ENCODE results near the gene NEDD8.

Gene NEDD8

GRCh38 chr14:24232121-24232644 lies at the start of gene NEDD8:
TSS of gene NEDD8 (minus strand) at chr14:24232367. CDS start at chr14:24232267, 100 bp downstream.
- DNase-seq (ENCODE audit: low spot score): peak; percentile 90

GRCh38 chr14:24281636-24282035 lies 49.5 kb upstream of the NEDD8 start:
- no peak for DNase-seq (ENCODE audit: low spot score)

- DNase-seq (ENCODE audit: low spot score): no peak
These were observed 48.8 kb upstream of the NEDD8 start for GRCh38 chr14:24280797-24281460.

- DNase-seq (ENCODE audit: low spot score): peak; percentile 73
These were observed 47.4 kb upstream of the NEDD8 start for GRCh38 chr14:24279301-24280186.

GRCh38 chr14:24278424-24278823 lies 46.3 kb upstream of the NEDD8 start:
- DNase-seq (ENCODE audit: low spot score): no peak

- DNase-seq (ENCODE audit: low spot score): no peak
These were observed 45.6 kb upstream of the NEDD8 start for GRCh38 chr14:24277606-24278321.

GRCh38 chr14:24277071-24277470 lies 44.9 kb upstream of the NEDD8 start:
- no peak for DNase-seq (ENCODE audit: low spot score)

DNA sequence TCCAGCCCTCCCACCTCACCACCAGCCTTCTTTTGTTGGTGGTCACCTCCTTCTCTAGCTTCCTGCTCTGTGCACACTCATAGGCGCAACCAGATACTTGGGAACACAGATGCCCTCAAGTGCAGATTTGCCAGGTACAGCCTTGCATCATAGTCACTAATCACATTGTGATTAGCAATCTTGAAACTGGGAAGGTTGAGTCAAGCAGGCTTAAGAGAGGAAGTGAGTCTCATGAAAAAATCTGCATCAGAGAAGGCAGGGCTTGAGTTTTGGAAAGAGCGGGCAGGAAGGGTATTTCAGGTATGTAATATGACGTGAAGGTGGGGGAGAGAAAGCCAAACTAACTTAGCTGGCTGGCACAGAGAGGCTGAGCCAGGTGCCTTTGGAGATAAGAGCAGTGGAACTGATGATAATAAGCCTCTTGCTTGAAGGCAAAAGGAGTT lies 42.0 kb upstream of the NEDD8 start:
- peak; percentile 51 for DNase-seq (ENCODE audit: low spot score)

DNA sequence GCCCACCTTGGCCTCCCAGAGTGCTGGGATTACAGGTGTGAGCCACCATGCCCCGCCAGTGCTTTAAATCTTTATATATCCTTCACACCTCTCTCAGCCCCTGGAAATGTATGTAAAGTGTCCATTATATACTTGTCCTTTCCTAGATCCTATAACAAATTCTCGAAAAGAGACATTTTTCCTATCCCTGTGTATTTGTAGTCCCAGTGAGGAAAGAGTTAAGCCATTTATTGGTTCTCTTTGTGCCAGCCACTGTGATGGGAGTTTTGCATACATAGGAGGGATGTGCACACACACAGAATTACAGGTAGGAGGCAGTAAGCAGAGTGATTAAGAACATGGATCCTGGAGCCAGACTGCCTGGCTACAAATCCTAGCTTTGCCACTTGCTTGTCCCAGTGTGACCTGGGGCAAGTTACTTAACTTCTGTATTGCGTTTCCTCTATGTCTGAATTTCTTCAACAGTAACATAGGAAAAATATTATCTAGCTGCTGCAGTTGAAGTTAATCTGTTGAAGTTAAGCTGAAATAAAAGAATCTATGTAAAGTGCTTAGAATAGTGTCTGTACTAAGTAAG lies 41.3 kb upstream of the NEDD8 start:
- DNase-seq (ENCODE audit: low spot score): no peak

DNA sequence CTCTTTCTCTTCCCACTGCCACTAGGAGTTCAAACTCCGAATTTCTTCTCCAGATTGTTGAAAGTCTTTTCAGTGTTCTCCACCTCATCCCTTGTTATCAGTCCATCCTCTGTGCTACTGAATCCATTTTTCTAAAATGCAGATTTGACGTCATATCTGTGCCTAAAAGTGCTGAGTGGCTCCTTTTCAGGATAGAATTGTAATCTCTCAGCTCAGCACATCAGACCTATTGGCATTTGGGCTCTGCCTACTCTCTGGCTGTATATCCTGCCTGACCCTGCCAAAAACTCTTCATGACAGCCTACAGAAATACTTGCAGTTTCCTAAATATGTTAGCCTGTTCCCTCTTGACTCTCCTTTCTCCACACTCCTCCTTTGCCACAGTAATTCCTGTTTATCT lies 40.3 kb upstream of the NEDD8 start:
- no peak for DNase-seq (ENCODE audit: low spot score)

- no peak for DNase-seq (ENCODE audit: low spot score)
These were observed 39.7 kb upstream of the NEDD8 start for GRCh38 chr14:24271834-24272263.

- DNase-seq (ENCODE audit: low spot score): peak; percentile 88
These were observed 39.1 kb upstream of the NEDD8 start, which contains the start of gene RABGGTA for GRCh38 chr14:24271134-24271833. TSS of gene RABGGTA (minus strand) at chr14:24271597. CDS start at chr14:24271115, 482 bp downstream.

GRCh38 chr14:24270537-24271133 lies 38.5 kb upstream of the NEDD8 start:
- no peak for DNase-seq (ENCODE audit: low spot score)

GRCh38 chr14:24269910-24270536 lies 37.9 kb upstream of the NEDD8 start:
- DNase-seq (ENCODE audit: low spot score): no peak

- no peak for DNase-seq (ENCODE audit: low spot score)
These were observed 37.2 kb upstream of the NEDD8 start for GRCh38 chr14:24269368-24269767.

DNA sequence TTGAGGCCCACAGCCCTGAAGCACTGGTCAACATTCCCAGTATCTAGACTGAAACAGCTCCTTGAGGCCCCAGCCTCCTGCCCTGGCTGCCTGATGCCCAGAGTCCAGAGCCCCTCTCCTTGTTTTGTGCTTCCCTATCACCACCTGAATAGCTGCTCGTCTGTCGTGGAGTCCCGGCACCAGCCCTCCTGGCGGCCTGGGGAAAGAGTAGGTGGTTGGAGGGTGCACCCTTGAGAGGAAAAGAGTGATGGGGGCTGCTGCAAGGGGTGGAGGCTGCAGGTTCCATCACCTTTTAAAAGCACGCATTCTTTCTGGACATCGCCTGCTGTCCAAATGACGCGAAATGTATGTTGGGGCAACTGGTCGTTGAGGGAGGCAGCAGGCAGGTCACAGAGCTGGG lies 36.1 kb upstream of the NEDD8 start:
- DNase-seq (ENCODE audit: low spot score): no peak

- DNase-seq (ENCODE audit: low spot score): no peak
These were observed 35.3 kb upstream of the NEDD8 start for GRCh38 chr14:24267516-24267915.

- no peak for DNase-seq (ENCODE audit: low spot score)
These were observed 34.4 kb upstream of the NEDD8 start for GRCh38 chr14:24266344-24267244.

DNA sequence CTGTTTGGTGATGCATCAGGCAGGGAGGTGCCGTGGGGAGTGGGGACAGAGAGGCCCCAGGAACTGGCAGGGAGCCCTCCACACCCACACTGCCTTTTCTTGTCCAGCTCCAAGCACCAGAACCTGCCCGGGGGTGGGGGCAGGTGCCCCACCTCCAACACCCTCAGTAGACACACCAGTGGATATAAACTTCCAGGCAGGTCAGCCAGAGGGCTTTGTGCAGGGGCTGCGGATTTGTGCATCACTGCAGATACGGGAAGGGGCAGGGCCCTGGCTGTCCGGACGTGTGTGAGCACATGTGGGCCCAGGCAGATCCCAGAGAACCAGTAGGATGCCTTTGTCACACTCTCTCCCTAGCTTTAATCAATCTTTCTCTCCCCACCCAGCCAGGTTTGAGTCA lies 32.1 kb upstream of the NEDD8 start:
- DNase-seq (ENCODE audit: low spot score): no peak
